ENCODE results near the gene ETS1. TPM values are rescaled to one million over a fixed set of nuclear protein-coding genes. Genes with fewer than 3 reads are reported as not detected.
A peak's percentile ranks its signal among the peaks of the same experiment; 100 is the strongest.

ETS1 gene
- total RNA-seq, 1 donor = 67.3 TPM

DNA sequence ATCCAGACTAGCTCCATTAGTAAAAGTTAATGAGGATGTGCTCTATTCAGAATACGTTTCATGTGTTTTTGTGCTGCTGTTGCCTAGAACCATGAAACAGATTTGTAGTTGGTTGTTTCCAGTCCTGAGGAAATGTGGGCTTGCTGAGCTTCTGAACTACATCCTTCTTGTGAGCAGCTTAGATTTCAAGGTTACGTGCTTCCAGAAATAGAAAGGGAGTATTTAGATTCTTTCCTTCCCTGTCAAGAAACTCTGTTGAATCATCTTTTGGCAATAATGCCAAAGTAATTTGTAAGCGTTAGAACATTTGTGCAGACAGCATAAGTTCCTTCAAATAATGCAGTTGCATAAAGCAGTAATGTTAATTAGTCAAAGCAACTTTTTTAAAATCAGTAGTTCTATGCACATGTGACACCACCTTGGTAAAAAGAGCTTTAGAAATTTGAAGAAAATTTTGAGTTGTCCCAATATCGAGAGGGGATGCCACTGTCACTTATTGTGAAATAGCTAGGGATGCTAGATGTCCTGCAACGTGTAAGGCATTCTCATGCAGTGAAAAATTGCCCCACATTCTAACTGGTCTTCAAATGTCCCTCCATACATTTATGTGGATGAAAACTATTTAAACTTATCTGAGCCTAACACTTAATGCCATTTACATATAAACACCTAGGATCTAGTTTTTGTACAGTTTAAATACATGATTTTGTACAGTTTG is 169.6 kb downstream of the ETS1 start:
- peak overlapping the region; percentile 74 for H3K27ac ChIP-seq (ENCODE audit: low read depth, low read length)
- H3K27me3 ChIP-seq (ENCODE audit: insufficient read depth, low read length) = no peaks in the 10 kb centered on the region
- peak; percentile 55 for DNase-seq (ENCODE audit: insufficient read length, low spot score, missing footprints)
- no peak overlapping the region for H3K4me3 ChIP-seq (ENCODE audit: insufficient read depth, low read length)
- no peak overlapping the region for H2AFZ ChIP-seq (ENCODE audit: low read length)
- TF ChIP-seq, protein P1, sequence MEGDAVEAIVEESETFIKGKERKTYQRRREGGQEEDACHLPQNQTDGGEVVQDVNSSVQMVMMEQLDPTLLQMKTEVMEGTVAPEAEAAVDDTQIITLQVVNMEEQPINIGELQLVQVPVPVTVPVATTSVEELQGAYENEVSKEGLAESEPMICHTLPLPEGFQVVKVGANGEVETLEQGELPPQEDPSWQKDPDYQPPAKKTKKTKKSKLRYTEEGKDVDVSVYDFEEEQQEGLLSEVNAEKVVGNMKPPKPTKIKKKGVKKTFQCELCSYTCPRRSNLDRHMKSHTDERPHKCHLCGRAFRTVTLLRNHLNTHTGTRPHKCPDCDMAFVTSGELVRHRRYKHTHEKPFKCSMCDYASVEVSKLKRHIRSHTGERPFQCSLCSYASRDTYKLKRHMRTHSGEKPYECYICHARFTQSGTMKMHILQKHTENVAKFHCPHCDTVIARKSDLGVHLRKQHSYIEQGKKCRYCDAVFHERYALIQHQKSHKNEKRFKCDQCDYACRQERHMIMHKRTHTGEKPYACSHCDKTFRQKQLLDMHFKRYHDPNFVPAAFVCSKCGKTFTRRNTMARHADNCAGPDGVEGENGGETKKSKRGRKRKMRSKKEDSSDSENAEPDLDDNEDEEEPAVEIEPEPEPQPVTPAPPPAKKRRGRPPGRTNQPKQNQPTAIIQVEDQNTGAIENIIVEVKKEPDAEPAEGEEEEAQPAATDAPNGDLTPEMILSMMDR (IDR thresholded peaks at IDR 0.05; ENCODE audit: extremely low read depth, low read depth, low read length) = no peak
- H3K4me1 ChIP-seq (ENCODE audit: insufficient read depth, low read length) = peaks cover 41% of the 10 kb centered on the region
- H4K20me1 ChIP-seq (ENCODE audit: insufficient read depth, low read length) = no peaks in the 10 kb centered on the region
- H3K4me2 ChIP-seq (ENCODE audit: insufficient read depth, low read length) = peak overlapping the region; percentile 34
- H3K79me2 ChIP-seq (ENCODE audit: insufficient read depth, low read length) = no peaks in the 10 kb centered on the region
- H3K36me3 ChIP-seq (ENCODE audit: insufficient read depth, low read length) = no peaks in the 10 kb centered on the region
- no peaks in the 10 kb centered on the region for H3K9me3 ChIP-seq (ENCODE audit: low read depth, low read length)

DNA sequence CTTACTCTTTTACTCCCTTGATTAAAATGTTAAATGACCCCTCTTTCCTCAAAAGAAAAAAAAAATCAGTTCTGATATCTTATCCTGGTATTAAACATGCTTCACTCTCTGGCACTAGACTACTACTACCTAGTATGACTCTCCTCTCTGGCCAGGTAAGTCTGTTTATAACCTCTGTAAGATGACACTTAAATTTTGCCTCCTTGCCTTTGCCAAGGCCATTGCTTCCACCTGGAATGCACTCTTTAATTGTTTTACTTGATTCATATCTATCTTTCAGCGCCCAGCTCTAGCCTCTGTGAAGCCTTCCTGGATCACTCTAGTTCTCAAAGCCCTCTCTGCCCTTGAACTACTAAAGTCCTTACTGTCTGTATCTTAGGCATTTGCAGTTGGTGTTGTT is 170.4 kb downstream of the ETS1 start:
- no peaks in the 10 kb centered on the region for H3K79me2 ChIP-seq (ENCODE audit: insufficient read depth, low read length)
- peaks cover 36% of the 10 kb centered on the region for H3K4me1 ChIP-seq (ENCODE audit: insufficient read depth, low read length)
- no peaks in the 10 kb centered on the region for H3K27me3 ChIP-seq (ENCODE audit: insufficient read depth, low read length)
- peak overlapping the region; percentile 74 for H3K27ac ChIP-seq (ENCODE audit: low read depth, low read length)
- H4K20me1 ChIP-seq (ENCODE audit: insufficient read depth, low read length) = no peaks in the 10 kb centered on the region
- no peak overlapping the region for H2AFZ ChIP-seq (ENCODE audit: low read length)
- H3K4me3 ChIP-seq (ENCODE audit: insufficient read depth, low read length) = no peak overlapping the region
- no peak overlapping the region for H3K4me2 ChIP-seq (ENCODE audit: insufficient read depth, low read length)
- TF ChIP-seq, protein P1 (IDR thresholded peaks at IDR 0.05; ENCODE audit: extremely low read depth, low read depth, low read length) = no peak
- no peaks in the 10 kb centered on the region for H3K9me3 ChIP-seq (ENCODE audit: low read depth, low read length)
- H3K36me3 ChIP-seq (ENCODE audit: insufficient read depth, low read length) = no peaks in the 10 kb centered on the region
- DNase-seq (ENCODE audit: insufficient read length, low spot score, missing footprints) = no peak

DNA sequence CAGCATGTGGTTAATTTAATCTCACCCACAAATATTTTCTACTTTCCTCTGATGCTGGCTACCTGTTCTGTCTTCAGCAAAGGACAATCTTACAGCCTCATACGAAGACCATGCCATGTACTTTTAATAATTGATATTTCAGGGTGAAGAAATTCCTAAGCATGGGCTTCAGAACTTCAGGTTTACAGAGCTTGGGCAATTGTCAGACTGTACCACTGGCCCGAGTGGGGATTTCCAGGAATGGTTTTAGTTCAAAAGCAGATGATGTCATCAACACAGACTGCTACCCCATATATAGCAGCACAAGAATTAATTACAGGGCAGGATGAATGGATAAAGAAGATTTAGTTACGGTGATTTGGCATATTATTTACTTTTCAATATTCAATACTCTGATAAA is 171.8 kb downstream of the ETS1 start:
- DNase-seq (ENCODE audit: insufficient read length, low spot score, missing footprints) = no peak
- Histone ChIP-seq H3K4me1 (ENCODE audit: insufficient read depth, low read length) (peaks cover 22% of the 10 kb centered on the region), H3K4me2 (ENCODE audit: insufficient read depth, low read length) (no peak overlapping the region), H3K4me3 (ENCODE audit: insufficient read depth, low read length) (no peak overlapping the region), H3K36me3 (ENCODE audit: insufficient read depth, low read length) (no peaks in the 10 kb centered on the region), H4K20me1 (ENCODE audit: insufficient read depth, low read length) (no peaks in the 10 kb centered on the region), H3K9me3 (ENCODE audit: low read depth, low read length) (no peaks in the 10 kb centered on the region), H3K27me3 (ENCODE audit: insufficient read depth, low read length) (no peaks in the 10 kb centered on the region), H3K79me2 (ENCODE audit: insufficient read depth, low read length) (no peaks in the 10 kb centered on the region), H3K27ac (ENCODE audit: low read depth, low read length) (no peak overlapping the region), H2AFZ (ENCODE audit: low read length) (no peak overlapping the region)
- TF ChIP-seq, protein P1 (IDR thresholded peaks at IDR 0.05; ENCODE audit: extremely low read depth, low read depth, low read length) = no peak

DNA sequence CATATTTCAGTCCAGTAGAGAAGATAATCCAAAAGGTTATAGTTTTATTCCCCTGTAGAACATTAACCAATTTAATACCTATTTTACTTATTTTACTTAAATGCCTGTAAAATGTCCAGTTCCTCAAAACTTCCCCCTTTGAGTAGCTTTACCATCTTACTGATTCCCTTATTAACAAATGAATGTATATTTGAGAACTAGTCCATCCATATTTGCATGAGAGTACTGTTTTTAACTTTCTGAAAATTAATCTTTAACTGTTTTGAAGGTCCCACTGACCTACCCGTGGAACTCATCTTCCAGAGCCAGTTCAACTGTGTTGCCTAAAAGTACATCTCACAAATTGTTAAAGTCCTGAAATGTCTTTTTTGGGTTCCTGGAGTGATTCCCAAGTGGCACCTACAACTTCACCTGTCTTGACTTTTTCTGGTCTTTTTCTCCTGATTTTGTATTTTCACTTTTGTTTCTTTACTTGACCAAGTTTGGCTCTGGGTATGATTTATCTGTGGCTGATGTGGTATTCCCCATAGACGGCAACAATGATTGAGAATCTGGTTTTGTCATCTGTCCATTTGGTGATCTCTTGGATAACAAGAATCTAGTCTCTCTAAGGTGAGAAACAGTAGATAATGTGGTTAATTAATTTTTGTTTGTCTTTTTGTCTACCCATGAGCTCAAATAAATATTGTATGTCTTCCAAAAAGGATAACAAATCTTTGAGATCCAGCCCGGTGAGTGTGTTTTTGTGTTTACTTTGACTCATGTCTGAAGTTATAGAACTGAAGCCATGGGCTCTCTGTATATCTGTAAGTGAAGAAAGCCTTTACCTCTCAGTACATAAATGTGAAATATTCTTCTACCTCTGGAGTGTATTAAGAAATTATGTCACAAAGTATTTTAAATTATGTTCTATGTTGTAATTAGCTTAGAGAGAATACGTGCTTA is 174.2 kb downstream of the ETS1 start:
- DNase-seq (ENCODE audit: insufficient read length, low spot score, missing footprints) = no peak
- no peaks in the 10 kb centered on the region for H3K9me3 ChIP-seq (ENCODE audit: low read depth, low read length)
- H2AFZ ChIP-seq (ENCODE audit: low read length) = no peak overlapping the region
- peaks cover 32% of the 10 kb centered on the region for H3K4me1 ChIP-seq (ENCODE audit: insufficient read depth, low read length)
- H3K4me3 ChIP-seq (ENCODE audit: insufficient read depth, low read length) = no peak overlapping the region
- H4K20me1 ChIP-seq (ENCODE audit: insufficient read depth, low read length) = no peaks in the 10 kb centered on the region
- no peaks in the 10 kb centered on the region for H3K27me3 ChIP-seq (ENCODE audit: insufficient read depth, low read length)
- no peak overlapping the region for H3K27ac ChIP-seq (ENCODE audit: low read depth, low read length)
- TF ChIP-seq, protein P1 (IDR thresholded peaks at IDR 0.05; ENCODE audit: extremely low read depth, low read depth, low read length) = no peak
- H3K4me2 ChIP-seq (ENCODE audit: insufficient read depth, low read length) = no peak overlapping the region
- no peaks in the 10 kb centered on the region for H3K79me2 ChIP-seq (ENCODE audit: insufficient read depth, low read length)
- no peaks in the 10 kb centered on the region for H3K36me3 ChIP-seq (ENCODE audit: insufficient read depth, low read length)
